ENCODE results near the gene PER3. TPM values are rescaled to one million over a fixed set of nuclear protein-coding genes. Genes with fewer than 3 reads are reported as not detected.

PER3 gene
- polyA plus RNA-seq, 2 of the 4 experiments (the other 2 are of a cell fraction) = 1.9 to 3.7 TPM

GRCh38 chr1:7778133-7778628, 5.9 kb upstream of the PER3 start:
- H3K4me2 ChIP-seq = no peak overlapping the region
- ChIA-PET CTCF (no interaction called here), POLR2A (no interaction called here)
- no peak overlapping the region for H3K4me3 ChIP-seq
- no peaks in the 10 kb centered on the region; the same call in 2 of the 3 replicates for H3K4me1 ChIP-seq
- no peak overlapping the region for H3K27ac ChIP-seq
- 80% methylated on average over 4 of the region's 4 CpGs for WGBS (ENCODE audit: missing lambda C conversion rate)
- ATAC-seq = no peak
- no peak for FAIRE-seq
- TF ChIP-seq ZSCAN20 (CRISPR knock-in tag; IDR thresholded peaks at IDR 0.05) = no peak
- TF ChIP-seq JUNB (IDR thresholded peaks at IDR 0.05) = no peak
- TF ChIP-seq CBX8 (IDR thresholded peaks at IDR 0.05) = no peak
- TF ChIP-seq KDM1A (IDR thresholded peaks at IDR 0.05; ENCODE audit: low read depth) = no peak
- TF ChIP-seq USF2 (IDR thresholded peaks at IDR 0.05) = no peak
- TF ChIP-seq ZNF302 (CRISPR knock-in tag; IDR thresholded peaks at IDR 0.05) = no peak
- TF ChIP-seq POLR2A (IDR thresholded peaks at IDR 0.05; ENCODE audit: low read length) = no peak
- no peak for TF ChIP-seq SREBF2 (IDR thresholded peaks at IDR 0.05)
- no peak for TF ChIP-seq RNF2 (IDR thresholded peaks at IDR 0.05; ENCODE audit: borderline replicate concordance, low read depth)
- TF ChIP-seq GATA3 (IDR thresholded peaks at IDR 0.05; ENCODE audit: borderline replicate concordance) = no peak
- no peak for TF ChIP-seq FOSB (CRISPR knock-in tag; IDR thresholded peaks at IDR 0.05)
- DNase-seq (ENCODE audit: low read depth in 1 of 2, low spot score in 1 of 2) = no peak
- no peaks in the 10 kb centered on the region for H3K9me3 ChIP-seq

GRCh38 chr1:7780976-7781375, 3.1 kb upstream of the PER3 start:
- ATAC-seq (no peak), FAIRE-seq (no peak), DNase-seq (ENCODE audit: low read depth in 1 of 2, low spot score in 1 of 2) (no peak)
- 84% methylated on average over 9 of the region's 9 CpGs for WGBS (ENCODE audit: missing lambda C conversion rate)
- no peak overlapping the region for H3K4me2 ChIP-seq
- ChIA-PET POLR2A (no interaction called here), CTCF (interaction anchor here (0.6 to 0.9 kb wide), 2 partner anchors 111 to 224 kb away, joined by 3 read pairs; no protein-coding TSS in a partner anchor)
- no peaks in the 10 kb centered on the region for H3K9me3 ChIP-seq
- H3K27ac ChIP-seq = no peak overlapping the region
- TF ChIP-seq SREBF2 (IDR thresholded peaks at IDR 0.05) (no peak), CHD2 (IDR thresholded peaks at IDR 0.05; ENCODE audit: low read length, partially characterized antibody) (no peak), KDM5A (IDR thresholded peaks at IDR 0.05) (no peak), MYC (IDR thresholded peaks at IDR 0.05; ENCODE audit: borderline replicate concordance, low read length) (no peak), RFX5 (IDR thresholded peaks at IDR 0.05) (no peak), TFCP2L1 (CRISPR knock-in tag; IDR thresholded peaks at IDR 0.05) (no peak), KDM1A (IDR thresholded peaks at IDR 0.05; ENCODE audit: low read depth) (no peak), RARB (CRISPR knock-in tag; IDR thresholded peaks at IDR 0.05) (no peak), ELK1 (IDR thresholded peaks at IDR 0.05; ENCODE audit: low read depth, low read length) (no peak), REST (IDR thresholded peaks at IDR 0.05) (no peak), POLR2AphosphoS2 (conservative IDR thresholded peaks at IDR 0.05; ENCODE audit: low read length) (no peak), E2F6 (IDR thresholded peaks at IDR 0.05; ENCODE audit: borderline replicate concordance, low read depth) (no peak), USF2 (IDR thresholded peaks at IDR 0.05) (no peak), EHF (CRISPR knock-in tag; IDR thresholded peaks at IDR 0.05) (no peak)
- H3K4me1 ChIP-seq = peaks cover 4% of the 10 kb centered on the region; the same call in 2 of the 3 replicates
- no peak overlapping the region for H3K4me3 ChIP-seq
